DND-41 (cell line): ENCODE results near the gene SCLY.

Source experiments
- CTCF ChIP-seq: IDR thresholded peaks from 2 replicates; pipeline ENCODE4 v1.5.1; 2012; ENCODE audit warnings: borderline replicate concordance, low read length, moderate library complexity, mild to moderate bottlenecking; ENCODE audit not compliant: poor library complexity, severe bottlenecking; ENCODE audit errors: extremely low read depth
- EZH2 ChIP-seq: IDR thresholded peaks from 3 replicates; pipeline ENCODE4 v1.6.1; 2012; ENCODE audit warnings: borderline replicate concordance, low read depth, mild to moderate bottlenecking, moderate library complexity, low read length, inconsistent platforms; ENCODE audit not compliant: severe bottlenecking

GRCh38 chr2:238082827-238083226 is 22.0 kb downstream of the SCLY start:
- TF ChIP-seq CTCF (no peak), EZH2 (no peak)
